ENCODE results near the gene FBXO28. TPM values are rescaled to one million over a fixed set of nuclear protein-coding genes. Genes with fewer than 3 reads are reported as not detected.

The FBXO28 gene
- total and polyA plus RNA-seq, 8 donors: 4.9 to 14.9 (median 11.0) TPM

GRCh38 chr1:224196813-224197600, 83.1 kb downstream of the FBXO28 start:
- no peak for FAIRE-seq
- H3K27ac ChIP-seq: no peak overlapping the region
- H3K4me1 ChIP-seq: no peaks in the 10 kb centered on the region
- no peaks in the 10 kb centered on the region for H3K27me3 ChIP-seq
- no peak for DNase-seq
- no peaks in the 10 kb centered on the region for H3K9me3 ChIP-seq
- 39 to 44% methylated on average over 5 of the region's 5 CpGs for WGBS, 2 donors
- intact Hi-C loops (cut with DNase I): no loop called here
- no peak overlapping the region for H3K4me3 ChIP-seq
- no peak for TF ChIP-seq CTCF (IDR thresholded peaks at IDR 0.05)
- peaks cover 0 to 7% (median 0%) of the 10 kb centered on the region in 3 donors for H3K36me3 ChIP-seq
- ATAC-seq: peak in 2 of 4 donors; percentile 41 to 43

- intact Hi-C loops (cut with DNase I): no loop called here
- FAIRE-seq: no peak
- H3K27me3 ChIP-seq: no peaks in the 10 kb centered on the region
- TF ChIP-seq CTCF (IDR thresholded peaks at IDR 0.05): no peak
- no peaks in the 10 kb centered on the region for H3K4me1 ChIP-seq
- no peaks in the 10 kb centered on the region for H3K36me3 ChIP-seq
- WGBS, 2 donors: 85 to 90% methylated on average over 4 of the region's 4 CpGs
- no peak for DNase-seq
- ATAC-seq: no peak
- H3K9me3 ChIP-seq: no peaks in the 10 kb centered on the region
- H3K27ac ChIP-seq: no peak overlapping the region
- no peak overlapping the region for H3K4me3 ChIP-seq
These were observed 84.7 kb downstream of the FBXO28 start for GRCh38 chr1:224198572-224198971.

GRCh38 chr1:224199679-224200078, 85.8 kb downstream of the FBXO28 start:
- no peaks in the 10 kb centered on the region for H3K36me3 ChIP-seq
- H3K4me1 ChIP-seq: peaks cover 0 to 4% (median 0%) of the 10 kb centered on the region in 3 donors
- 63 to 74% methylated on average over 2 of the region's 2 CpGs for WGBS, 2 donors
- DNase-seq (no peak), ATAC-seq (peak in 1 of 4 donors; percentile 11), FAIRE-seq (no peak)
- H3K27ac ChIP-seq: no peak overlapping the region
- TF ChIP-seq CTCF (IDR thresholded peaks at IDR 0.05): no peak
- intact Hi-C loops (cut with DNase I): no loop called here
- no peaks in the 10 kb centered on the region for H3K27me3 ChIP-seq
- H3K4me3 ChIP-seq: no peak overlapping the region
- H3K9me3 ChIP-seq: no peaks in the 10 kb centered on the region

GRCh38 chr1:224201383-224201782, 87.5 kb downstream of the FBXO28 start:
- H3K9me3 ChIP-seq: no peaks in the 10 kb centered on the region
- FAIRE-seq: no peak
- no peaks in the 10 kb centered on the region for H3K36me3 ChIP-seq
- no peak overlapping the region for H3K27ac ChIP-seq
- H3K27me3 ChIP-seq: no peaks in the 10 kb centered on the region
- no peak for DNase-seq
- ATAC-seq: no peak
- peaks cover 0 to 4% (median 4%) of the 10 kb centered on the region in 3 donors for H3K4me1 ChIP-seq
- WGBS, 2 donors: 73 to 81% methylated on average over 5 of the region's 5 CpGs
- no peak for TF ChIP-seq CTCF (IDR thresholded peaks at IDR 0.05)
- intact Hi-C loops (cut with DNase I): no loop called here
- H3K4me3 ChIP-seq: no peak overlapping the region

- FAIRE-seq (no peak), DNase-seq (no peak), ATAC-seq (no peak)
- no peak for TF ChIP-seq CTCF (IDR thresholded peaks at IDR 0.05)
- Histone ChIP-seq H3K36me3 (no peaks in the 10 kb centered on the region), H3K27me3 (no peaks in the 10 kb centered on the region), H3K9me3 (no peaks in the 10 kb centered on the region), H3K4me1 (peaks cover 0 to 4% (median 4%) of the 10 kb centered on the region in 3 donors), H3K27ac (no peak overlapping the region), H3K4me3 (no peak overlapping the region)
- 91 to 93% methylated on average over 4 of the region's 4 CpGs for WGBS, 2 donors
- intact Hi-C loops (cut with DNase I): no loop called here
These were observed 87.9 kb downstream of the FBXO28 start for GRCh38 chr1:224201853-224202252.
